Measurements from ENCODE around the gene STK32A.

STK32A gene

GRCh38 chr5:147396070-147396823 is 161.4 kb downstream of the STK32A start:
- DNase-seq = no peak

DNA sequence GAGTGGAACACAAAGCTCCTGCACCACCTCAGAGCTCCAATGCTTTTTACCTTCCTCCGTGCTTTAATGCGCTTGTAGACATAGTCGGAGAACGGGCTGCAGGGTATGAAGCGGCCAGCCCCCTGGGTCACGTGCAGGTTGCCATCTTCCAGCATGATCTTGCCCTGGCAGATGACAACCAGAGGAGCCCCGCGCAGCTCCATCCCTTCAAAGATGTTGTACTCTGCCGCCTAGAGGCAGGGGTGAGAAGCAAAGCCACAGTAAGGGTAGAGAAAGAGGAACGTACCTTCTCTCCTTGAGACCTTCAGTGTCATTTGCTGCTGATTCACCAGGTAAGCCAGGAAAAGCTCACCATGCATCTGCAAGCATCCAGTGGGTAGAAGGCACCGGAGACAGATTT is 162.8 kb downstream of the STK32A start:
- DNase-seq = no peak

DNA sequence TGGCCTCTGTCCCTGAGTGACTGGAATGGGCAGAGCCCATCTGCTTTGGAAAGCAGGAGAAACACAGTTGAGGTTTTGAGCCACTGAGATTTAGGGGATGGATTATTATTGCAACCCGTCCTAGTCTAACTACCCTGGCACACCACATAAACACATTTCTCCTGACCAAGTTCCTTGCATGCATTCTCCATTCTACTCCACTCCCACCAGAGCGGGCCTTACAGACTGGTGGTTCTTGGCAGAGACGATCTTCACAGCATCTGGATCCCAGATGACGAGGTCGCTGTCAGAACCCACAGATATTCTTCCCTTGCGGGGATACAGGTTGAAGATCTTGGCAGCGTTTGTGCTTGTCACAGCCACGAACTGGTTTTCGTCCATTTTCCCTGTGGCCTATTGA is 164.0 kb downstream of the STK32A start:
- DNase-seq = no peak

DNA sequence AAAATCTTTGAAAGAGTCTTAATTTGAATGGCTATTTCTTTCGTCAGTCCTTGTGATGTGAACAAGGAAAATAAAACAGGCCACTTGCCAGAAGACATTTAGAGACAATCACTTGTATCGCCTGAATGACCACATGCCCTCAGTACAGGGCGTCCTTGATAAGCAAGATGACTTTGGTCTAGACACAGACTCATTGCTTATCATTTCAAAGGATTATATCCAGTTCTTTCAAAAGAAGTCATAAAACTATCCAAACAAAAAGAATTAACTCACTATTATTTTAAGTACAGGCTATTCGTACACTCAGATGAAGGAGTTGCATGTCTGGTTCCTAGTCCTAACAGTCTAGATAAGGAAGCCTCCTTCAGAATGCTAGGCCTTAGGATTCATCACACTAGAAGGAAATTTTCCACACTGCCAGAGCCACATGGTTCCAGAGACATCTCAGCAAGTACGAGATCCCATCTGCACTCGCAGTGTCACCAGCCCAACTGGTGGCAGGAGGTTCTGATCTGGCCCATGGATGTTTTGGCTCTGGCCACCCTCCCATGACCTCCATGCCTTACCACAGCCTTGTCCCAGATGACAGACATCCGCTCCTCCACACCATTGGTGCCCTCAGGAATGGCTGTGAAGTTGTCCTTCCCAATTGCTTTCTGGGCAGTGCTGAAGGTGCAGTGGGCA is 165.4 kb downstream of the STK32A start:
- no peak for DNase-seq

DNA sequence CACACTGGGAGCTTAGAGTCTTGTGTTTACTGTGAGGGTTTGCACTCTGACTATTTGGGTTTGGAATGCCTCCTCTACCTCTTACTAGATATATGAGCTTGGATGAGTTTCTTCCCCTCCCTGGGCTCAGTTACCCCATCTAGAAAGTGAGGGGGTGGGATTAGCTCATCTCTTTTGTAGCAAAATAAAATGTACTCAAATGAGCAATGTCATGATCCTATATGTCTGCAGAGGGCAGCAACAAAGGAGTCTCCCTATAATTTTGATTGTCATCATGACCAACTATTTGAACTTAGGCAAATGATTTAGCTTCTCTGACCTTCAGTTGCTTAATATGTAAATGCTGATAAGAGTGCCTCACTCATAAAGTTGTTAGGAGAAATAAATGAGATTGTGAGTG is 166.1 kb downstream of the STK32A start:
- no peak for DNase-seq

DNA sequence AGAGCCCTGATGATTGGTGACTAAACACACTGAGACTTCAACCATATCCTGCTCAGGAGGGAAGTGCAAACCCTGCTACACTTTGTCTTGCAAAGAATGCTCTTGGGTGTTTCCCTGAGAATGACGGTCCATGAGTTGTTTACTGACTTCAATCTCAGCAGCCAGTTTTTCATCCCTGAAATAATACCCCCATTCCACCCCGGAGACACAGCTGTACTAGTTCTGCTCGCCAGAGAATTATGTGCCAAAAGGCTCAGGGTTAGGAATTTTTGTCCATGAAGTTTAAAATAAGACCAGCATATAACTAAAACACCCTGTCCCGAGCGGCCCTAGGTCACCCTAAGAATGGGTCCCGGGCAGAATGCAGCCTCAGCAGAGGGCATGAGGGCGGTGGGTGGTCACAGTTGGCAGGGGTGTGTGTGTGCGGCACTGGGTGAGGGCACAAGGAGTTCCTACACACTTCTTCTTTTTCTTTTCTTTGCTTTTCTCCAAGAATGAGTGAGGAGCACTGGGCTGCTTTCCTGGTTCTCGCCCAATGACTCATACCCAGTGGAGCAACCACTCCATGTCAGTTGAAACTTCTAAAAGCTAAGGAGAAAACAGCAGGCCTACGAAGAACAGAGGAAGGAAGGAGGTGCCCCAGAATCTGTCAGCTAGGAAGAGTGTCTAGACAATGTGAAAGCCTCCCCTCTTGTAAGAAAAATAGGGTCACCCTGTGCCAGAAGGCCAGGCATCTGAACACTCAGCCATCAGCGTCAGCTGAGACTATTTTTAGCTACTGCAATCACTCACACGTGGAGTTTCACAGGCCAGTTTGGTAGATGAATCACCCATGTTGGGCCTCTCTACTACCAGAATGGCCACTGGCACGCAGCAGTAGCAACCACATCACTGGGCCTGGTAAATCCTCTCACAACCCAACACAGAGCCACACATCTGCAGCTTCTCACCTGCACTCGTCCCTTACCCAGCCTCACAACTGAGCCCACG is 169.1 kb downstream of the STK32A start:
- no peak for DNase-seq

- no peak for DNase-seq
Observed at GRCh38 chr5:147404706-147405105, 169.9 kb downstream of the STK32A start.

DNA sequence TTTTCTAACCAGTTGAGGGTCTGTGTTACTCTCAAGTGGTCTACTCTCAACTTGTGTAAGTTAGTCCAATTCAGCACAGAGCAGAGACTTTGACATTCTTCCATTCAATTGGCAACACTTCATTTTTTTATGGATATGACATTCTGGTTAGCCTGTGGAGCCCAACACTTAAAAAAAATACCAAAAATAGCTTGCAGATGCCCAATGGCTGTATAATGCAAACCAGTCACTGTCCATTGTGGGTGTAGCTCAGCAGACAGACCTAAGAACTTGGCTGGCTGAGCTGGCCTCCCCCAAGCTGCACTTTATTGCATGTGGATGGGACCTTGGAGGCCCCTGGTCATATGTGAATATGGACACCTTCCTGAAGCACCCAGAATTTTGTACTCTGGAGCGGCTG is 171.8 kb downstream of the STK32A start:
- no peak for DNase-seq

DNA sequence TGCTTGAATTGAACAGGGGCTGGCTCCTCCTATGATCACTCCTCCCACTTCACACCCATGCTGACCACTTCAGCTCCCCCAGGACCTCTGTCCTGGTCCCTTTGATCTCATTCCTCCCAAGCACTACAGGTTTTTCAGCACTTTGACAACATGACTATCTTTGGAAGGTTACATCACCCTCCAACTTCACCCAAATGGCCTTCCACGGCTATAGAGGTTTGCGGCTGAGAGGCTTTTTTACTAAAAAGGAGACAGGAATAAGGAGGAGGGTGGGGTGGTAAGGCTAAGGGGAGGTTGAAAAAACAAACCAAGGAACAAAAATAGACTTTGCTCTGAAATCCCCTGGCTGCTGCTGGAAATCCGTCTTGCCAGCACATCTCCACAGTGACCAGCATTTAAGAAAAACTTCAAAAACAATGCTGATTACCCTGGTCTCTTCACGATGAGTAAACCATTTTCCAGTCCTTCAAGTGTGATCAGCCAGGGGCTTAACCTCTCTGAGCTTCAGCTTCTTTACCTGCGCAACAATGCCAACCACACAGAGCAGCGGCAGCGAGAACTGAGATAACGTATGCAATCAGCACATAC is 172.4 kb downstream of the STK32A start:
- no peak for DNase-seq

GRCh38 chr5:147408980-147409379 is 174.2 kb downstream of the STK32A start:
- DNase-seq = no peak

GRCh38 chr5:147410496-147411358 is 175.9 kb downstream of the STK32A start:
- no peak for DNase-seq

- DNase-seq = no peak
Observed at GRCh38 chr5:147411359-147412319, 176.8 kb downstream of the STK32A start.

DNA sequence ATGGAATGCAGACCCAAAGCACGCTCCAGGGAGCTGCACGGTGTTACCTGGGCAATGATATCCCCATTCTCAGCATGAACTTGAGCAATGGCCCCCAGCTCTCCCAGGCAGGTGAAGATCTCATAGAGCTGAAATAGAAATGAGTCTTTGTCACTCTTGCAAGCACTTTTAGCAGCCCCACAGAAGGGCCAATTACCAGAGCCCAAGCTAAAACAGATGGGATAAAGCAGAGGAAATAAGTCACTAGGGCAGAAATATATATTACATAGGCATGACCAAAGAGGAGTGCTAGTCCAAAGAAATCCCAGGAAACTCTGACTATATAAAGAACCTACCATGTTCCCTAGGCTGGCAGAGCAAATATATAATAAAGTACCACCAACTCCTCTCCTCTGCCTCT is 177.7 kb downstream of the STK32A start:
- no peak for DNase-seq

DNA sequence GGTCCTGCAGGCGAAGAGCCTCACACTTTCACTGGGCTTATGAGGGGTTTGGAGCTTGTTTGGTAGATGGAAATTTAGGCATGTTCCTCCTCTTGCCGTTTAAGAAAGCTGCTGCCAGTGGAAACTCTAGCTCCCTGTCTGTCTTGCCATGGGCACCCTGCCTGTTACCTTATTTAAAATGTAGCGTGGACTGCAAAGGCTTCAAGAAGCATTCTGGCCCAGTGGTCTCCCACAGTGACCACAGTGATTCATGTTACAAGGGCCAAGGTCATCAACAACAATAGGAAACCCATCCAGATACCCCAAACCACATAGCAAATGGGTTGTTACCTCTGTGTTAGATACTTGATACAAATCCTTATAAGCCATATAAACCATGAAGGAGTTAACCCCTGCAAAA is 178.4 kb downstream of the STK32A start:
- DNase-seq = no peak

- no peak for DNase-seq
Observed at GRCh38 chr5:147415651-147416050, 180.8 kb downstream of the STK32A start.

DNA sequence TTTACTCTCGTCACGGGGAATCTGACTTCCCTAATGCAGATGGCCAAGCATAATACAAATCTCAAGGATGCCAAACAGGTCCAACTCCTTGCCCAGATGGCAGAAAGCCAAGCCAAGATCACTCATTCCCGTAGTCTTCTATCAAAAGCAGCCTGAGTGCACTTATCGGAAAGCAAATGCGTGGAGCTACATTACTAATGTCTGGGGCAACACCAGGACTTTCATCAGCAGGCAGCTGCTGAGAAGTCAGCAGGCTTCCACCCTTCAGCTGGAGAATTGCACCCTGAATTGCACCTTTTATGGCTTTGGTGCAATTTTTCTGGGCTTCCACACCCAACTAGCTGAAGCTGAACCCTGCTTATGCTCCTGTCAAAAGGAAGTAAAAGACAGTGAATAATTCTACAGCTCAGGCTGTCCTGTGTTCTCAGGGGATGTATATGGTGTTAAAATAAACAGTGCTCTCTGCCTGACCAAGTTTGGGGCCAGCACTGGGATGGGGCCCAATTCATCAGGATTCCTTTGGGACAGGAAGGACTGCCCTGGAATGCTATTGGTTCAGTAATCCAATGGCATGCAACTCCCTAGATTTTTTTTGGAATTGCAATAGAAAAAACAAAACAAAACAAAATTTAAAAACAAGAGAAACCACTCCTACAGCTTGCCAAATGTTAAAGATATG is 182.4 kb downstream of the STK32A start:
- no peak for DNase-seq

GRCh38 chr5:147418613-147419012 is 183.8 kb downstream of the STK32A start:
- DNase-seq = no peak

DNA sequence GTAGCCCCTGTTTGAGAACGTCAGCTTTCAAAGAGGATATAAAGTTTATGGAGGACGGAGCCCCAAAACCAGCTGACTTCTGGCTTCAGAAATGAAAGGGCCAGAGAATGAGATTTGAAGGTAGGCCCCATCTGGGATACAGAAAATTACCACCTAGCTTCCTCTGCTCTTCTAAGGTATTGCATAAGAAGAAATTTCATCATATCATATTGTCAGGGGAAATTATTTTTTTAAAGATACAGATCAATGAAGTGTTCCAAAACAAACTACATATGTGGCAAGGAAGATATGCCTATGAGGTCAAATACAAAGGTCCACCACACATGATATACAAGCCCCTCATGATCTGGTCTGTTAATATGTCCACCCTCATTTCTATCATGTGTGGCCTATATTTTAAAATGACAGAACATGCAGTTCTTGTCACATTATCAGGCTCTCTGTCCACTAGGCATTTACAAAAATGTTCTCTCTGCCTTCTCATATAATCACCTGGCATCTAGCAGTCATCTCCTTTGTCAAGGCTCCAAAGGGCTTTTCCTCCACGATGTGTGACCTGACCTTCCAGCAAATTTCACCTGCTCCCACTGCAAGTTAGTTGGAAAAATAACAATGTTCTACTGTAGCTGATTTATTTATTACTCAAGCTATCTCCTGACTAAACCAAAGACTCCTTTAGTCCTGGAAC is 192.0 kb downstream of the STK32A start:
- no peak for DNase-seq
